Measurements from ENCODE around the gene MEA1. TPM values are rescaled to one million over a fixed set of nuclear protein-coding genes. Genes with fewer than 3 reads are reported as not detected.

The MEA1 gene
- total and polyA plus RNA-seq, 3 experiments from 2014 or later: 84.8 to 108 (median 102) TPM

GRCh38 chr6:43016176-43016942 is 2.6 kb upstream of the MEA1 start:
- peak overlapping the region; percentile 15 for H3K27ac ChIP-seq (ENCODE audit: low read depth, low read length)
- H3K4me1 Mint-ChIP-seq: peaks cover 53 to 72% (median 59%) of the 10 kb centered on the region in 3 donors
- H3K4me3 ChIP-seq (ENCODE audit: low read length): no peak overlapping the region
- POLR2A ChIA-PET: interaction anchor here (1.4 kb wide), 1 partner anchor 87 kb away, joined by 3 read pairs; the partner anchor contains the start of gene CNPY3
- peaks cover 18% of the 10 kb centered on the region for H3K36me3 ChIP-seq (ENCODE audit: insufficient read depth, low read length)
- CTCF ChIA-PET: interaction anchor here (1.3 kb wide), 2 partner anchors 16 to 37 kb away, joined by 3 read pairs; partner anchors contain the start of gene CUL7
- H3K27ac Mint-ChIP-seq: peak overlapping the region in 4 of 8 donors; percentile 14 to 88 (median 70)
- no peaks in the 10 kb centered on the region for H3K27me3 ChIP-seq (ENCODE audit: insufficient read depth, low read length, poor library complexity, severe bottlenecking)
- H3K9me3 Mint-ChIP-seq: no peaks in the 10 kb centered on the region
- peaks cover 0 to 68% (median 7%) of the 10 kb centered on the region in 3 donors for H3K36me3 Mint-ChIP-seq
- no peaks in the 10 kb centered on the region for H3K9me3 ChIP-seq (ENCODE audit: low read length)
- peaks cover 0 to 2% of the 10 kb centered on the region in 2 donors for H3K27me3 Mint-ChIP-seq
- peak overlapping the region; percentile 24 to 87 (median 47) for H3K4me3 Mint-ChIP-seq
- no peak for DNase-seq
- peaks cover 51% of the 10 kb centered on the region for H3K4me1 ChIP-seq (ENCODE audit: insufficient read depth, low read length)

- Histone ChIP-seq H3K4me3 (ENCODE audit: low read length) (peak overlapping the region; percentile 81), H3K9me3 (ENCODE audit: low read length) (no peaks in the 10 kb centered on the region), H3K36me3 (ENCODE audit: insufficient read depth, low read length) (peaks cover 28% of the 10 kb centered on the region), H3K27ac (ENCODE audit: low read depth, low read length) (peak overlapping the region; percentile 81), H3K27me3 (ENCODE audit: insufficient read depth, low read length, poor library complexity, severe bottlenecking) (no peaks in the 10 kb centered on the region), H3K4me1 (ENCODE audit: insufficient read depth, low read length) (peaks cover 42% of the 10 kb centered on the region)
- no peak for DNase-seq
- ChIA-PET POLR2A (interaction anchor here (0.5 to 3.4 kb wide), 9 partner anchors 9 to 496 kb away, joined by 3 to 24 read pairs (median 13); partner anchors contain the start of genes CNPY3, CUL7, KLC4 and LRRC73), CTCF (interaction anchor here (0.9 to 3.2 kb wide), 6 partner anchors 10 to 129 kb away, joined by 3 to 17 read pairs (median 4); partner anchors contain the start of genes CNPY3 and PPP2R5D)
- H3K4me3 Mint-ChIP-seq: peak overlapping the region; percentile 86 to 96 (median 90)
- H3K27me3 Mint-ChIP-seq: peaks cover 0 to 2% of the 10 kb centered on the region in 2 donors
- H3K36me3 Mint-ChIP-seq: peaks cover 0 to 74% (median 9%) of the 10 kb centered on the region in 3 donors
- no peaks in the 10 kb centered on the region for H3K9me3 Mint-ChIP-seq
- peaks cover 48 to 70% (median 58%) of the 10 kb centered on the region in 3 donors for H3K4me1 Mint-ChIP-seq
- peak overlapping the region; percentile 40 to 97 (median 88) for H3K27ac Mint-ChIP-seq
Measured at GRCh38 chr6:43014434-43014909, 726 bp upstream of the MEA1 start.

- POLR2A ChIA-PET: interaction anchor here (0.5 to 3.4 kb wide), 11 partner anchors 27 to 497 kb away, joined by 3 to 24 read pairs (median 5); partner anchors contain the start of genes CNPY3, CUL7, KLC4 and LRRC73
- H3K4me3 ChIP-seq (ENCODE audit: low read length): peak overlapping the region; percentile 81
- no peaks in the 10 kb centered on the region for H3K9me3 Mint-ChIP-seq
Measured at GRCh38 chr6:43013097-43013842, 476 bp downstream of the MEA1 start.

GRCh38 chr6:43012364-43012763 is 1.4 kb downstream of the MEA1 start:
- peaks cover 0 to 2% of the 10 kb centered on the region in 2 donors for H3K27me3 Mint-ChIP-seq
- H3K4me1 Mint-ChIP-seq: peaks cover 42 to 60% (median 49%) of the 10 kb centered on the region in 3 donors
- peaks cover 0 to 75% (median 5%) of the 10 kb centered on the region in 3 donors for H3K36me3 Mint-ChIP-seq
- no peak for DNase-seq
- peaks cover 41% of the 10 kb centered on the region for H3K4me1 ChIP-seq (ENCODE audit: insufficient read depth, low read length)
- H3K9me3 ChIP-seq (ENCODE audit: low read length): no peaks in the 10 kb centered on the region
- H3K4me3 ChIP-seq (ENCODE audit: low read length): no peak overlapping the region
- ChIA-PET POLR2A (interaction anchor here (0.5 to 3.4 kb wide), 6 partner anchors 28 to 260 kb away, joined by 3 to 24 read pairs (median 4); partner anchors contain the start of genes KLC4, MRPL2, PEX6 and PPP2R5D), CTCF (interaction anchor here (0.7 to 3.2 kb wide), 2 partner anchors 47 to 131 kb away, joined by 3 to 17 read pairs; partner anchors contain the start of genes KLC4 and MRPL2)
- H3K36me3 ChIP-seq (ENCODE audit: insufficient read depth, low read length): peaks cover 40% of the 10 kb centered on the region
- no peak overlapping the region for H3K27ac ChIP-seq (ENCODE audit: low read depth, low read length)
- H3K27me3 ChIP-seq (ENCODE audit: insufficient read depth, low read length, poor library complexity, severe bottlenecking): no peaks in the 10 kb centered on the region
- H3K27ac Mint-ChIP-seq: peak overlapping the region in 7 of 8 donors; percentile 51 to 97 (median 91)
- peak overlapping the region; percentile 86 to 96 (median 90) for H3K4me3 Mint-ChIP-seq
- no peaks in the 10 kb centered on the region for H3K9me3 Mint-ChIP-seq

More at GRCh38 chr6:43013097-43013842, 476 bp downstream of the MEA1 start:
- Mint-ChIP-seq H3K27ac (peak overlapping the region; percentile 59 to 97 (median 92)), H3K4me1 (peaks cover 47 to 69% (median 54%) of the 10 kb centered on the region in 3 donors), H3K27me3 (peaks cover 0 to 2% of the 10 kb centered on the region in 2 donors), H3K4me3 (peak overlapping the region; percentile 86 to 96 (median 90)), H3K36me3 (peaks cover 0 to 75% (median 6%) of the 10 kb centered on the region in 3 donors)
- H3K36me3 ChIP-seq (ENCODE audit: insufficient read depth, low read length): peaks cover 34% of the 10 kb centered on the region
- H3K27ac ChIP-seq (ENCODE audit: low read depth, low read length): peak overlapping the region; percentile 81
- DNase-seq: no peak
- peaks cover 42% of the 10 kb centered on the region for H3K4me1 ChIP-seq (ENCODE audit: insufficient read depth, low read length)
- CTCF ChIA-PET: interaction anchor here (0.9 to 3.2 kb wide), 5 partner anchors 11 to 130 kb away, joined by 3 to 17 read pairs (median 5); partner anchors contain the start of gene PPP2R5D
- H3K27me3 ChIP-seq (ENCODE audit: insufficient read depth, low read length, poor library complexity, severe bottlenecking): no peaks in the 10 kb centered on the region
- no peaks in the 10 kb centered on the region for H3K9me3 ChIP-seq (ENCODE audit: low read length)

- peaks cover 29% of the 10 kb centered on the region for H3K4me1 ChIP-seq (ENCODE audit: insufficient read depth, low read length)
- ChIA-PET POLR2A (interaction anchor here (1.2 kb wide), 1 partner anchor 82 kb away, joined by 4 read pairs; the partner anchor contains the start of gene CNPY3), CTCF (interaction anchor here (1.1 to 1.8 kb wide), 2 partner anchors 53 to 133 kb away, joined by 3 to 8 read pairs; no protein-coding TSS in a partner anchor)
- no peak for DNase-seq
- H3K9me3 ChIP-seq (ENCODE audit: low read length): no peaks in the 10 kb centered on the region
- peaks cover 47% of the 10 kb centered on the region for H3K36me3 ChIP-seq (ENCODE audit: insufficient read depth, low read length)
- H3K9me3 Mint-ChIP-seq: no peaks in the 10 kb centered on the region
- peaks cover 0 to 2% of the 10 kb centered on the region in 2 donors for H3K27me3 Mint-ChIP-seq
- no peak overlapping the region for H3K27ac ChIP-seq (ENCODE audit: low read depth, low read length)
- peaks cover 38 to 50% (median 41%) of the 10 kb centered on the region in 3 donors for H3K4me1 Mint-ChIP-seq
- no peak overlapping the region for H3K4me3 ChIP-seq (ENCODE audit: low read length)
- H3K4me3 Mint-ChIP-seq: peak overlapping the region in 4 of 7 donors; percentile 27 to 81 (median 52)
- H3K27me3 ChIP-seq (ENCODE audit: insufficient read depth, low read length, poor library complexity, severe bottlenecking): no peaks in the 10 kb centered on the region
- H3K36me3 Mint-ChIP-seq: peaks cover 0 to 78% (median 5%) of the 10 kb centered on the region in 3 donors
- H3K27ac Mint-ChIP-seq: peak overlapping the region in 6 of 8 donors; percentile 19 to 80 (median 53)
Measured at GRCh38 chr6:43011207-43011606, 2.5 kb downstream of the MEA1 start.

- Histone ChIP-seq H3K9me3 (ENCODE audit: low read length) (no peaks in the 10 kb centered on the region), H3K27ac (ENCODE audit: low read depth, low read length) (no peak overlapping the region), H3K4me3 (ENCODE audit: low read length) (no peak overlapping the region), H3K36me3 (ENCODE audit: insufficient read depth, low read length) (peaks cover 47% of the 10 kb centered on the region), H3K4me1 (ENCODE audit: insufficient read depth, low read length) (peaks cover 14% of the 10 kb centered on the region), H3K27me3 (ENCODE audit: insufficient read depth, low read length, poor library complexity, severe bottlenecking) (no peaks in the 10 kb centered on the region)
- ChIA-PET POLR2A (no interaction called here), CTCF (interaction anchor here (1.4 to 2.2 kb wide), 2 partner anchors 25 to 135 kb away, joined by 7 to 10 read pairs; partner anchors contain the start of gene PPP2R5D)
- peak in 2 of 5 donors; percentile 12 to 34 for DNase-seq
- Mint-ChIP-seq H3K4me1 (peaks cover 25 to 36% (median 28%) of the 10 kb centered on the region in 3 donors), H3K4me3 (peak overlapping the region in 1 of 7 donors; percentile 32), H3K9me3 (no peaks in the 10 kb centered on the region), H3K36me3 (peaks cover 0 to 80% (median 7%) of the 10 kb centered on the region in 3 donors), H3K27me3 (peaks cover 0 to 2% of the 10 kb centered on the region in 2 donors), H3K27ac (peak overlapping the region in 5 of 8 donors; percentile 19 to 88 (median 58))
Measured at GRCh38 chr6:43009124-43009523, 4.6 kb downstream of the MEA1 start.

GRCh38 chr6:43007126-43007525 is 6.6 kb downstream of the MEA1 start:
- H3K4me1 Mint-ChIP-seq: peaks cover 7 to 16% (median 8%) of the 10 kb centered on the region in 3 donors
- H3K27ac Mint-ChIP-seq: peak overlapping the region in 1 of 8 donors; percentile 72
- peaks cover 0 to 71% (median 7%) of the 10 kb centered on the region in 3 donors for H3K36me3 Mint-ChIP-seq
- H3K4me1 ChIP-seq (ENCODE audit: insufficient read depth, low read length): no peaks in the 10 kb centered on the region
- H3K36me3 ChIP-seq (ENCODE audit: insufficient read depth, low read length): peaks cover 44% of the 10 kb centered on the region
- POLR2A ChIA-PET: no interaction called here
- CTCF ChIA-PET: interaction anchor here (1.3 kb wide), 1 partner anchor 137 kb away, joined by 4 read pairs; no protein-coding TSS in a partner anchor
- no peaks in the 10 kb centered on the region for H3K9me3 Mint-ChIP-seq
- no peak overlapping the region for H3K4me3 Mint-ChIP-seq
- no peaks in the 10 kb centered on the region for H3K27me3 ChIP-seq (ENCODE audit: insufficient read depth, low read length, poor library complexity, severe bottlenecking)
- H3K27me3 Mint-ChIP-seq: no peaks in the 10 kb centered on the region
- no peak overlapping the region for H3K27ac ChIP-seq (ENCODE audit: low read depth, low read length)
- H3K9me3 ChIP-seq (ENCODE audit: low read length): no peaks in the 10 kb centered on the region
- no peak overlapping the region for H3K4me3 ChIP-seq (ENCODE audit: low read length)
- no peak for DNase-seq
